Measurements from ENCODE around the gene CDO1. TPM values are rescaled to one million over a fixed set of nuclear protein-coding genes. Genes with fewer than 3 reads are reported as not detected.

Gene CDO1
- total RNA-seq, 2 experiments from 2014 or later, result 0.19 to 0.34 TPM

DNA sequence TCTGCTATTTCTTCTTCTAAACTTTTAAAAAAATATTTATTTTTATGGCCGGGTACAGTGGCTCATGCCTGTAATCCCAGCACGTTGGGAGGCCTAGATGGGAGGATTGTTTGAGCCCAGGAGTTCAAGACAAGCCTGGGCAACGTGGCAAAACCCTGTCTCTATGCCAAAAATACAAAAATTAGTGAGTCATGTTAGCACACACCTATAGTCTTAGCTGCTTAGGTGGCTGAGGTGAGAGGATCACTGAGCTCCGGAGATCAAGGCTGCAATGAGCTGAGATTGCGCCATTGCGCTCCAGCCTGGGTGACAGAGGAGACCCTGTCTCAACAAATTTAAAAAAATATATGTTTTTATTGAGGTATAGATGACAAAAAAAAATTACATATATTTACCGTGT lies 30.8 kb upstream of the CDO1 start:
- no peak for ATAC-seq (ENCODE audit: poor library complexity)
- H3K4me3 ChIP-seq (ENCODE audit: low read length), result no peak overlapping the region
- H3K9me3 ChIP-seq (ENCODE audit: control insufficient read depth in 1 of 2, insufficient read depth in 1 of 2, low read length in 2 of 2), result no peaks in the 10 kb centered on the region
- peaks cover 48% of the 10 kb centered on the region for H3K4me1 Mint-ChIP-seq (ENCODE audit: low read depth)
- H3K27me3 Mint-ChIP-seq, result no peaks in the 10 kb centered on the region
- no peak for DNase-seq
- peaks cover 4% of the 10 kb centered on the region for H3K36me3 Mint-ChIP-seq (ENCODE audit: low read depth)
- no peak overlapping the region for H3K4me3 Mint-ChIP-seq
- H3K36me3 ChIP-seq (ENCODE audit: insufficient read depth, low read length), result no peaks in the 10 kb centered on the region
- intact Hi-C loops (cut with DNase I, micrococcal nuclease), result loop anchor here in 1 of 2 experiments (10.0 kb wide), 1 partner anchor 302 kb away; the partner anchor contains the start of gene FEM1C
- TF ChIP-seq, protein P1, sequence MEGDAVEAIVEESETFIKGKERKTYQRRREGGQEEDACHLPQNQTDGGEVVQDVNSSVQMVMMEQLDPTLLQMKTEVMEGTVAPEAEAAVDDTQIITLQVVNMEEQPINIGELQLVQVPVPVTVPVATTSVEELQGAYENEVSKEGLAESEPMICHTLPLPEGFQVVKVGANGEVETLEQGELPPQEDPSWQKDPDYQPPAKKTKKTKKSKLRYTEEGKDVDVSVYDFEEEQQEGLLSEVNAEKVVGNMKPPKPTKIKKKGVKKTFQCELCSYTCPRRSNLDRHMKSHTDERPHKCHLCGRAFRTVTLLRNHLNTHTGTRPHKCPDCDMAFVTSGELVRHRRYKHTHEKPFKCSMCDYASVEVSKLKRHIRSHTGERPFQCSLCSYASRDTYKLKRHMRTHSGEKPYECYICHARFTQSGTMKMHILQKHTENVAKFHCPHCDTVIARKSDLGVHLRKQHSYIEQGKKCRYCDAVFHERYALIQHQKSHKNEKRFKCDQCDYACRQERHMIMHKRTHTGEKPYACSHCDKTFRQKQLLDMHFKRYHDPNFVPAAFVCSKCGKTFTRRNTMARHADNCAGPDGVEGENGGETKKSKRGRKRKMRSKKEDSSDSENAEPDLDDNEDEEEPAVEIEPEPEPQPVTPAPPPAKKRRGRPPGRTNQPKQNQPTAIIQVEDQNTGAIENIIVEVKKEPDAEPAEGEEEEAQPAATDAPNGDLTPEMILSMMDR (IDR thresholded peaks at IDR 0.05), result no peak
- no peaks in the 10 kb centered on the region for H3K9me3 Mint-ChIP-seq
- no peak overlapping the region for H3K27ac ChIP-seq (ENCODE audit: low read depth in 1 of 2, low read length in 2 of 2)
- no peak overlapping the region for H3K27ac Mint-ChIP-seq
- peaks cover 7% of the 10 kb centered on the region for H3K4me1 ChIP-seq (ENCODE audit: insufficient read depth, low read length)
- CTCF ChIA-PET, result no interaction called here
- POLR2A ChIA-PET, result no interaction called here
- no peaks in the 10 kb centered on the region for H3K27me3 ChIP-seq (ENCODE audit: control insufficient read depth in 1 of 2, insufficient read depth in 2 of 2, low read length in 2 of 2)

DNA sequence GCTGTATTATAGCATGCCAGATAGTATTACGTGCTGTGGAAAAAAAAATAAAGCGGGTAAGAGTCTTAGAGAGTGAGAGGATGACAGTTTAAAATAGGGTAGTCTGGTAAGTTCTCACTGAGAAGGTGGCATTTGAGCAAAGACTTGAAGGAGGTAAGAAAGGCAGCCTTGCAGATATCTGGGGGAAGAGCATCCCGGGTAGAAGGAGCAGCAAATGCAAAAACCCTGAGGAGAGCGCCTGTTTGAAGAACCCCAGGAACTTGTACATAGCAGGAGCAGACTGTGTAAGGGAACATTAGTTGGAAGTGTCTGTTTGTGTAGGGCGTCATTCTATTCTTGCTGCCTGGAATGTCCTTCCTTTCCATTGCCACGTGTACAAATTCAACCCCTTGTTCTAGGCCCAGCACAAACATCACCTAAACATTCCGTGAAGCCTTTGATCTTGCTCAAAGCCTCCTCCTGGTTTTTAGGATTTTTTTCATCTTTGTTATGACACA lies 27.9 kb upstream of the CDO1 start:
- CTCF ChIA-PET, result no interaction called here
- ATAC-seq (ENCODE audit: poor library complexity), result no peak
- DNase-seq, result no peak
- H3K9me3 Mint-ChIP-seq, result no peaks in the 10 kb centered on the region
- intact Hi-C loops (cut with DNase I, micrococcal nuclease), result loop anchor here (5.0 to 10.0 kb wide), 3 partner anchors 300 to 677 kb away; partner anchors contain the start of genes CCDC112 (in 1 of the 2), FEM1C (in 1 of the 2) and TRIM36 (in 1 of the 2)
- POLR2A ChIA-PET, result no interaction called here
- Histone ChIP-seq H3K36me3 (ENCODE audit: insufficient read depth, low read length) (no peaks in the 10 kb centered on the region), H3K27ac (ENCODE audit: low read depth in 1 of 2, low read length in 2 of 2) (no peak overlapping the region), H3K4me1 (ENCODE audit: insufficient read depth, low read length) (peaks cover 19% of the 10 kb centered on the region), H3K4me3 (ENCODE audit: low read length) (no peak overlapping the region), H3K27me3 (ENCODE audit: control insufficient read depth in 1 of 2, insufficient read depth in 2 of 2, low read length in 2 of 2) (no peaks in the 10 kb centered on the region), H3K9me3 (ENCODE audit: control insufficient read depth in 1 of 2, insufficient read depth in 1 of 2, low read length in 2 of 2) (no peaks in the 10 kb centered on the region)
- H3K4me1 Mint-ChIP-seq (ENCODE audit: low read depth), result peaks cover 61% of the 10 kb centered on the region
- peak overlapping the region; percentile 43 for H3K4me3 Mint-ChIP-seq
- peaks cover 13% of the 10 kb centered on the region for H3K36me3 Mint-ChIP-seq (ENCODE audit: low read depth)
- no peak overlapping the region for H3K27ac Mint-ChIP-seq
- H3K27me3 Mint-ChIP-seq, result no peaks in the 10 kb centered on the region
- TF ChIP-seq, protein P1 (IDR thresholded peaks at IDR 0.05), result no peak

DNA sequence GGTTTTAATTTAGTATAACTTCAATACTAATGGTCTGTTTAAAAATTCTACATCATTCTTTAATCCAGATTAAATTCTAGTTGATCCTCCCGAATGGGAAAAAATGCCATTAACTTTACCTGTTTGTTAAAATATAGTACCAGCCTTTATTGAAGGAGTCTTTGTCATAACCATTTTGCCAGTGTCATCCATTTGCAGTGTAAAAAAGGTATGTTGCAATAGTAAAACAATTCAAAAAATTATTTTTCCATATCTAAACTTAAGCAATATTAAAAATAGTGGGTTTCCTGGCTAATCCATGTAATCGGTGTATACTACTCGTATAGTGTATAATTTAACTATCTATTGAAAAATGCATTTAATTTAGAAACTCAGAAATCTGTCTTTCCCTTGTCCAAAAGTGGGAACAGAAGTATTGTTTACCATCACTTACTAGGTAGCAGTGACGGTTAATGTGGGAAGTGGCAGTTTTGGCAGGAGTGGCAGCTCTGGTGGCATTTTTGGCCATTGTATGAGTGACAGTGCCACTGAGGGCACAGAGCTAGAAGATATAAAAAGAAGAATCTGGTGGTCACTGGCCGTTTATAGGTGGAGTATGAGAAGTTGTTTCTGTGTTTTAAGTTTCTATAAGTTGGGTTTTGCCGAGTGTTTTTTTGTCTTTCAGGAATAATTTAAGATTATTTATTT lies 27.1 kb upstream of the CDO1 start:
- Mint-ChIP-seq H3K27ac (peak overlapping the region; percentile 97), H3K27me3 (no peaks in the 10 kb centered on the region), H3K9me3 (no peaks in the 10 kb centered on the region), H3K36me3 (ENCODE audit: low read depth) (peaks cover 13% of the 10 kb centered on the region), H3K4me1 (ENCODE audit: low read depth) (peaks cover 61% of the 10 kb centered on the region), H3K4me3 (peak overlapping the region; percentile 99)
- Histone ChIP-seq H3K4me3 (ENCODE audit: low read length) (no peak overlapping the region), H3K9me3 (ENCODE audit: control insufficient read depth in 1 of 2, insufficient read depth in 1 of 2, low read length in 2 of 2) (no peaks in the 10 kb centered on the region), H3K36me3 (ENCODE audit: insufficient read depth, low read length) (no peaks in the 10 kb centered on the region), H3K27ac (ENCODE audit: low read depth in 1 of 2, low read length in 2 of 2) (no peak overlapping the region), H3K4me1 (ENCODE audit: insufficient read depth, low read length) (peaks cover 23% of the 10 kb centered on the region), H3K27me3 (ENCODE audit: control insufficient read depth in 1 of 2, insufficient read depth in 2 of 2, low read length in 2 of 2) (no peaks in the 10 kb centered on the region)
- POLR2A ChIA-PET, result interaction anchor here (1.2 to 1.3 kb wide), 3 partner anchors 9 to 582 kb away, joined by 3 to 5 read pairs (median 4); partner anchors contain the start of gene CCDC112
- CTCF ChIA-PET, result interaction anchor here (1.3 to 1.7 kb wide), 2 partner anchors 12 to 209 kb away, joined by 4 to 10 read pairs; no protein-coding TSS in a partner anchor
- TF ChIP-seq, protein P1 (IDR thresholded peaks at IDR 0.05), result no peak
- intact Hi-C loops (cut with DNase I, micrococcal nuclease), result loop anchor here (2.0 to 10.0 kb wide), 4 partner anchors 239 to 676 kb away; partner anchors contain the start of genes CCDC112 (in 1 of the 2), FEM1C (in 1 of the 2) and TRIM36 (in 1 of the 2)
- ATAC-seq (ENCODE audit: poor library complexity) (no peak), DNase-seq (no peak)

All from CD4-positive, alpha-beta T cell (primary cell).